SK-N-MC (cell line): Measurements from ENCODE around the gene AK2.

Source experiments
- EZH2 ChIP-seq: fragments of 200-600 bp; sonication (generic); IDR thresholded peaks from one replicate; pipeline ENCODE4 v1.6.1; 2017; ENCODE audit warnings: antibody characterized with exemption
- FOXP2 ChIP-seq: optimal IDR thresholded peaks from 2 replicates; pipeline ENCODE3; 2011; ENCODE audit warnings: mild to moderate bottlenecking, moderate library complexity; ENCODE audit not compliant: insufficient read depth; ENCODE audit errors: extremely low read length, control extremely low read depth

DNA sequence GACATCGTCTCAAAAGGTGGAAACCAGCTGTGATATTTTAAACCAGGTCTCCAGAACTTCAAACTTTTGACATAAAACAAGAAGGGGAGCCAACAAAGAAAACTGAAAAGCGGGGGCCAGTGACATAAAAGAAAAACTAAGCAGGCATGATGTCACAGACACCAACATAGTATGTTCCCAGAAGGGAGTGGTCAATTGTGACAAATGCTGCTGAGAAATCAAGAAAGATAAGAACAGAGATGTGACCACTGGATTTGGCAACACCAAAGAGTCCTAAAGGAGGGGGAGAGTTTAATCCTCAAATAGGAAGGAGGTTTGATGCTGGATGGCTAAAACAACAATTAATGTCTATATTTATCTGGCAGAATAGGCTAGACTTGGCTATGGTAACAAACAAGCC, 69.8 kb downstream of the AK2 start:
- TF ChIP-seq EZH2 (no peak), FOXP2 (no peak)
